HepG2 (cell line): ENCODE results near the gene COPB2. TPM values are rescaled to one million over a fixed set of nuclear protein-coding genes. Genes with fewer than 3 reads are reported as not detected.
A peak's percentile ranks its signal among the peaks of the same experiment; 100 is the strongest.

Experiments used
- KDM1A ChIP-seq: IDR thresholded peaks from 2 replicates; pipeline ENCODE4 v1.6.1; 2016; ENCODE audit warnings: missing compliant biosample characterization
- PRDM10 ChIP-seq: sonication (generic); formaldehyde crosslinking; IDR thresholded peaks from 2 replicates; pipeline ENCODE4 v1.4.0; 2020; ENCODE audit warnings: low read depth, missing genetic modification reagents
- RFX5 ChIP-seq: IDR thresholded peaks from 2 replicates; pipeline ENCODE4 v1.6.1; 2011; ENCODE audit warnings: low read depth, low read length, improper control_type of control experiment
- RXRB ChIP-seq: IDR thresholded peaks from 2 replicates; pipeline ENCODE4 v1.6.1; 2016; ENCODE audit warnings: borderline replicate concordance, missing genetic modification reagents, missing compliant biosample characterization
- TCF7 ChIP-seq: sonication (generic); IDR thresholded peaks from 2 replicates; pipeline ENCODE4 v1.6.1; 2016; ENCODE audit warnings: antibody characterized with exemption, low read depth
- ZBTB14 ChIP-seq: sonication (generic); formaldehyde crosslinking; IDR thresholded peaks from 2 replicates; pipeline ENCODE4 v1.4.0; 2020; ENCODE audit warnings: missing genetic modification reagents
- ZBTB20 ChIP-seq: sonication (generic); formaldehyde crosslinking; IDR thresholded peaks from 2 replicates; pipeline ENCODE4 v1.8.1; 2023; ENCODE audit warnings: missing genetic modification reagents, low read depth, mild to moderate bottlenecking, borderline replicate concordance
- ZNF138 ChIP-seq: sonication (generic); formaldehyde crosslinking; IDR thresholded peaks from 2 replicates; pipeline ENCODE4 v1.5.0; 2020; ENCODE audit warnings: mild to moderate bottlenecking, low read depth, missing genetic modification reagents
- ZNF441 ChIP-seq: sonication (generic); formaldehyde crosslinking; IDR thresholded peaks from 2 replicates; pipeline ENCODE4 v1.7.0; 2021; ENCODE audit warnings: missing genetic modification reagents, borderline replicate concordance
- ZNF572 ChIP-seq: sonication (generic); formaldehyde crosslinking; IDR thresholded peaks from 2 replicates; pipeline ENCODE4 v1.5.1; 2020; ENCODE audit warnings: mild to moderate bottlenecking, missing genetic modification reagents
- ZNF598 ChIP-seq: sonication (generic); formaldehyde crosslinking; IDR thresholded peaks from 2 replicates; pipeline ENCODE4 v1.5.1; 2020; ENCODE audit warnings: mild to moderate bottlenecking, missing genetic modification reagents, borderline replicate concordance
- polyA plus RNA-seq, 8 experiments: library from polyadenylated mRNA; depleted of rRNA in 3 of 8; stranded (reverse) in 7 of 8; unstranded in 1 of 8; fragments of >200 nt; fragmentation: Illumina TruSeq in 4 of 8; extraction: Trizol in 4 of 8; gene quantifications; 2 replicates each; pipeline versions ENCODE4 v1.2.1 to v1.2.3, GENCODE V29; 2011 to 2016; ENCODE audit warnings: low read depth in 4 of 8, missing spikeins in 1 of 8, mixed read lengths in 1 of 8; ENCODE audit not compliant: insufficient read depth in 1 of 8
- total RNA-seq, 5 experiments: library from RNA; depleted of rRNA; stranded (reverse); fragments of >200 nt; fragmentation: Illumina TruSeq; extraction: Trizol; gene quantifications; 2 replicates each; pipeline ENCODE4 v1.2.3, GENCODE V29; 2016; ENCODE audit warnings: low read depth in 1 of 5
- TF ChIP-seq, protein P1 (sequence below): sonication (generic); formaldehyde crosslinking; IDR thresholded peaks from 2 replicates; pipeline ENCODE4 v1.4.0; 2020; ENCODE audit warnings: missing genetic modification reagents, borderline replicate concordance
- TF ChIP-seq, protein P2 (sequence below): IDR thresholded peaks from 2 replicates; pipeline ENCODE4 v1.6.1; 2016; ENCODE audit warnings: low read depth, control low read depth
- TF ChIP-seq, protein P3 (sequence below): sonication (generic); formaldehyde crosslinking; IDR thresholded peaks from 2 replicates; pipeline ENCODE4 v1.5.0; 2020; ENCODE audit warnings: mild to moderate bottlenecking, missing genetic modification reagents
- TF ChIP-seq, protein P4 (sequence below): sonication (generic); formaldehyde crosslinking; IDR thresholded peaks from 2 replicates; pipeline ENCODE4 v1.4.0; 2020; ENCODE audit warnings: missing genetic modification reagents

COPB2 gene
- total and polyA plus RNA-seq, 2 of the 13 experiments (the other 11 are each of a cell fraction or from before 2014, with no cell fraction given), result 83.3 to 217 TPM

GRCh38 chr3:139343895-139344856 is 45.3 kb downstream of the COPB2 start, which contains the start of gene MRPS22 (continued):
- TF ChIP-seq, protein P1, sequence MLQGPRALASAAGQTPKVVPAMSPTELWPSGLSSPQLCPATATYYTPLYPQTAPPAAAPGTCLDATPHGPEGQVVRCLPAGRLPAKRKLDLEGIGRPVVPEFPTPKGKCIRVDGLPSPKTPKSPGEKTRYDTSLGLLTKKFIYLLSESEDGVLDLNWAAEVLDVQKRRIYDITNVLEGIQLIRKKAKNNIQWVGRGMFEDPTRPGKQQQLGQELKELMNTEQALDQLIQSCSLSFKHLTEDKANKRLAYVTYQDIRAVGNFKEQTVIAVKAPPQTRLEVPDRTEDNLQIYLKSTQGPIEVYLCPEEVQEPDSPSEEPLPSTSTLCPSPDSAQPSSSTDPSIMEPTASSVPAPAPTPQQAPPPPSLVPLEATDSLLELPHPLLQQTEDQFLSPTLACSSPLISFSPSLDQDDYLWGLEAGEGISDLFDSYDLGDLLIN, result no peak
- 0 out of 2 replicates have a peak, but pooled peaks have one; percentile 33 for TF ChIP-seq ZNF572 (CRISPR knock-in tag)
- TF ChIP-seq ZNF441 (CRISPR knock-in tag), result no peak
- TF ChIP-seq, protein P2, sequence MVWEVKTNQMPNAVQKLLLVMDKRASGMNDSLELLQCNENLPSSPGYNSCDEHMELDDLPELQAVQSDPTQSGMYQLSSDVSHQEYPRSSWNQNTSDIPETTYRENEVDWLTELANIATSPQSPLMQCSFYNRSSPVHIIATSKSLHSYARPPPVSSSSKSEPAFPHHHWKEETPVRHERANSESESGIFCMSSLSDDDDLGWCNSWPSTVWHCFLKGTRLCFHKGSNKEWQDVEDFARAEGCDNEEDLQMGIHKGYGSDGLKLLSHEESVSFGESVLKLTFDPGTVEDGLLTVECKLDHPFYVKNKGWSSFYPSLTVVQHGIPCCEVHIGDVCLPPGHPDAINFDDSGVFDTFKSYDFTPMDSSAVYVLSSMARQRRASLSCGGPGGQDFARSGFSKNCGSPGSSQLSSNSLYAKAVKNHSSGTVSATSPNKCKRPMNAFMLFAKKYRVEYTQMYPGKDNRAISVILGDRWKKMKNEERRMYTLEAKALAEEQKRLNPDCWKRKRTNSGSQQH (CRISPR knock-in tag), result peak; percentile 81; the same call in 1 of the 2 replicates
- TF ChIP-seq TCF7, result no peak
- TF ChIP-seq, protein P3, sequence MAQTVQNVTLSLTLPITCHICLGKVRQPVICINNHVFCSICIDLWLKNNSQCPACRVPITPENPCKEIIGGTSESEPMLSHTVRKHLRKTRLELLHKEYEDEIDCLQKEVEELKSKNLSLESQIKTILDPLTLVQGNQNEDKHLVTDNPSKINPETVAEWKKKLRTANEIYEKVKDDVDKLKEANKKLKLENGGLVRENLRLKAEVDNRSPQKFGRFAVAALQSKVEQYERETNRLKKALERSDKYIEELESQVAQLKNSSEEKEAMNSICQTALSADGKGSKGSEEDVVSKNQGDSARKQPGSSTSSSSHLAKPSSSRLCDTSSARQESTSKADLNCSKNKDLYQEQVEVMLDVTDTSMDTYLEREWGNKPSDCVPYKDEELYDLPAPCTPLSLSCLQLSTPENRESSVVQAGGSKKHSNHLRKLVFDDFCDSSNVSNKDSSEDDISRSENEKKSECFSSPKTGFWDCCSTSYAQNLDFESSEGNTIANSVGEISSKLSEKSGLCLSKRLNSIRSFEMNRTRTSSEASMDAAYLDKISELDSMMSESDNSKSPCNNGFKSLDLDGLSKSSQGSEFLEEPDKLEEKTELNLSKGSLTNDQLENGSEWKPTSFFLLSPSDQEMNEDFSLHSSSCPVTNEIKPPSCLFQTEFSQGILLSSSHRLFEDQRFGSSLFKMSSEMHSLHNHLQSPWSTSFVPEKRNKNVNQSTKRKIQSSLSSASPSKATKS, result no peak
- no peak for TF ChIP-seq ZNF138 (CRISPR knock-in tag)
- TF ChIP-seq RFX5, result no peak
- TF ChIP-seq KDM1A, result no peak
- TF ChIP-seq PRDM10, result peak; percentile 24; the same call in 1 of the 2 replicates
- TF ChIP-seq RXRB (CRISPR knock-in tag), result no peak
- no peak for TF ChIP-seq ZBTB14 (CRISPR knock-in tag)
- TF ChIP-seq ZBTB20 (CRISPR knock-in tag), result no peak
- TF ChIP-seq, protein P4, sequence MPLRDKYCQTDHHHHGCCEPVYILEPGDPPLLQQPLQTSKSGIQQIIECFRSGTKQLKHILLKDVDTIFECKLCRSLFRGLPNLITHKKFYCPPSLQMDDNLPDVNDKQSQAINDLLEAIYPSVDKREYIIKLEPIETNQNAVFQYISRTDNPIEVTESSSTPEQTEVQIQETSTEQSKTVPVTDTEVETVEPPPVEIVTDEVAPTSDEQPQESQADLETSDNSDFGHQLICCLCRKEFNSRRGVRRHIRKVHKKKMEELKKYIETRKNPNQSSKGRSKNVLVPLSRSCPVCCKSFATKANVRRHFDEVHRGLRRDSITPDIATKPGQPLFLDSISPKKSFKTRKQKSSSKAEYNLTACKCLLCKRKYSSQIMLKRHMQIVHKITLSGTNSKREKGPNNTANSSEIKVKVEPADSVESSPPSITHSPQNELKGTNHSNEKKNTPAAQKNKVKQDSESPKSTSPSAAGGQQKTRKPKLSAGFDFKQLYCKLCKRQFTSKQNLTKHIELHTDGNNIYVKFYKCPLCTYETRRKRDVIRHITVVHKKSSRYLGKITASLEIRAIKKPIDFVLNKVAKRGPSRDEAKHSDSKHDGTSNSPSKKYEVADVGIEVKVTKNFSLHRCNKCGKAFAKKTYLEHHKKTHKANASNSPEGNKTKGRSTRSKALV (CRISPR knock-in tag), result no peak; the same call in 1 of the 2 replicates
- TF ChIP-seq ZNF598 (CRISPR knock-in tag), result peak; percentile 78; the same call in 1 of the 2 replicates
